Activated CD4-positive, CD25-positive, alpha-beta regulatory T cell treated with anti-CD3 and anti-CD28 coated beads, Interleukin-2, amount 50 U/mL, for 72 hours (primary cell): Measurements from ENCODE around the gene PHAX.
"Not testable (repeated sequence)": the region's sequence is repeated elsewhere in the genome, so short reads cannot be mapped to it uniquely, and the experiment has no call there.

Source experiments
- DNase-seq: peaks from one replicate; pipeline ENCODE4 v3.0.0; 2021

The PHAX gene

DNA sequence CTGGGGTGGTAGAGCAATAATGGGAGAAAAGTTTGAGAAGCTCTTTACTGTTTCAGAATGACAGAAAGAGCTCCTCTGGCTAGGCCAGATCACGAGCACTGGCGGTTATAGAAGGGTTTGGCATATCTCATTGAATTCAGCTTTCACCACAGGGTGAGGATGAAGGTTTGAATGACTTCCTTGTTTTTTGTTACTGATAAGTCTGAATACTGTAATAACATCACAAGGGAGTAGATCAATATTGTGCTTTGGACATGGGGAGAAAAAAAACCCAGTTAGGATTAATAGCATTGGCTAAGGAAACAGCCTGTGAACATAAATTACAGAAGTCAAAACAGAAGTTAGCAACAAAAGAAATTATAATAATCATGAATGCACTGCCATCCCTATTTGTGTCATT, 9.4 kb downstream of the PHAX start:
- no peak for DNase-seq

DNA sequence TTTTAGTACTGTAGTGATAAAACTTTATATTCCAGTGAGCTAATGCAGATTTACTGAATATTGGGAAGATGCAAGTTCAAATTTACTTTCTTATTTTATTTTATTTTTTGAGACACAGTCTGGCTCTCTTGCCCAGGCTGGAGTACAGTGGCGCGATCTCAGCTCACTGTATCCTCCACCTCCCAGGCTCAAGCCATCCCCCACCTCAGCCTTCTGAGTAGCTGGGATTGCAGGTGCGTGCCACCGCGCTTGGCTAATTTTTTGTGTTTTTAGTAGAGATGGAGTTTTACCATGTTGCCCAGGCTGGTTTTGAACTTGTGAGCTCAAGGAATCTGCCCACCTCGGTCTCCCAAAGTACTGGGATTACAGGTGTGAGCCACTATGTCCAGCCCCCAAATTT, 9.9 kb downstream of the PHAX start:
- DNase-seq, result no peak

DNA sequence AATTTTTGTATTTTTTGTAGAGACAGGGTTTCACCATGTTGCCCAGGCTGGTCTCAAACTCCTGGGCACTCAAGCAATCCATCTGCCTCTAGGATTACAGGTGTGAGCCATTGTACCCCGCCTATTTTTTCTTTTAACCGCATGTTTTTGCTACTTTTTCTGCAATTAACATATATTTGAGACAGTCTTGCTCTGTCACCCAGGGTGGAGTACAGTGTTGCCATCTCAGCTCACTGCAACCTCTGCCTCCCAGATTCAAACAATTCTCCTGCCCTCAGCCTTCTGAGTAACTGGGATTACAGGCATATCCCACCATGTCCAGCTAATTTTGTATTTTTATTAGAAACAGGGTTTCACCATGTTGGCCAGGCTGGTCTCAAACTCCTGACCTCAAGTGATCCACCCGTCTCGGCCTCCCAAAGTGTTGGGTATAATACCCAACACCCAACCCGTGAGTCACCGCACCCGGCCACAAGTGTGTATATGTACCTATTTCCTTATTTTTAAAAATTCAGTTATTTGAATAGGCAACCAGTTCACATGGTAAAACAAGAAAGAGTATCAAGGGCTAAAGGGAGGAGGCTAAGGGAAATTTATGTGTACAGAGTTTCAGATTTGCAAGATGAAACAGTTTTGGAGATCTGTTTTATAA, 13.3 kb downstream of the PHAX start:
- DNase-seq, result no peak

DNA sequence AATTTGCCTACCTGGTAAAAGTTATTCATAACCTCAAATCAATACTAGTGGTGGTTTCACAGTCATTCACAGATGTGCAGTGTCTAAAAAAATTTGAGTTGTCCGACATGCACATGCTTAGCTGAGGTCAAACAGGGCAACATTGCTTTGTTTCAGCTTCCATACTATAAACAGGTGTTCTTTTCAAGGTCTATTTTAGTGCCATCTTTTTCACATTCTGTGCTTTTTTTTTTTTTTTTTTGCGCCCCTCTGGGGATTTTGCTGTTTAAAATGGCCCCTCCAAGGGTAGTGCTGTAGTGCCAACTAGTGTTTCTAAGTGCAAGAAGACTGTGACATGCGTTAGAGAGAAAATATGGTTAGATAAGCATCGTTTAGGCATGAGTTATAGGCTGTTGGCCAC, 14.5 kb downstream of the PHAX start:
- DNase-seq, result no peak

DNA sequence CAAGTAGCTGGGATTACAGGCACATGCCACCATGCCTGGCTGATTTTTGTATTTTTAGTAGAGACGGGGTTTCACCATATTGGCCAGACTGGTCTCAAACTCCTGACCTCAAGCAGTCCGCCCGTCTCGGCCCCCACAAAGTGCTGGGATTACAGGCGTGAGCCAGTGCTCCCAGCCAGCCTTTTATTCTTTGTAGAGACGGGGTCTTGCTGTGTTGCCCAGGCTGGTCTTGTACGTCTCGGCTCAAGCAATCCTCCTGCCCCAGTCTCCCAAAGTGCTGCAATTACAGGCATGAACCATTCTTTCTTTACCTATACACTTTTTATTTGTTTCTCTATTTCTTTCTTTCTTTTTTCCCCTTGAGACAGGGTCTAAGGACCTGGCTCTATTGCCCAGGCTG, 16.9 kb downstream of the PHAX start:
- DNase-seq, result not testable (repeated sequence)

DNA sequence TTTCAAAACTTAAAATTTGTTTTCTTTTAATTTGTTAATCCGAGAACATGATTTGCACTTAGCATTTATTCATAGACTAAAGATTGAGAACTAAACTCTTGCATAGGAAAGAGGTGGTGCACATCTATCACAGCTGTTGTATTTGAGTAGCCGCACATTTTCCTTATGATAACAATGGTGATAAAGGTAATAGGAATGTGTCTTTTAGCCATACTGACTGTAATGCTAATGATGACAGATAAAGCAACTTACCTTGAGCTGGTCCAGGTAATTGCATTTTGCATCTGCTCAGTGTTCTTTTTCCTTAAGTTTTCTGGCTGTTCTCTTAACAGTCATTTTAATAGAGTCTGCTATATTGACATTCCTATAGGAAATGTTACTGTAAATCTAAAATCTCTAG, 19.0 kb downstream of the PHAX start:
- DNase-seq, result no peak

DNA sequence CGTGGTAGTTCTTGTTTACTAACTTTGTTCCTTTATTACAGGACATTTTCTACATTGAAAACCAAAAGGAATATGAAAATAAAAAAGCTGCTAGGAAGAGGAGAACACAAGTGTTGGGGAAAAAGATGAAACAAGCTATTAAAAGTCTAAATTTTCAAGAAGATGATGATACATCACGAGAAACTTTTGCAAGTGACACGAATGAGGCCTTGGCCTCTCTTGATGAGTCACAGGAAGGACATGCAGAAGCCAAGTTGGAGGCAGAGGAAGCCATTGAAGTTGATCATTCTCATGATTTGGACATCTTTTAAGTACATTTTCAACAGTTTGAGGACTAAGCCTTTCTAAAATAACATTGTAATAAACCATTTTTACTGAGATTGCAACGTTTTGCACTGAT, 23.8 kb downstream of the PHAX start:
- no peak for DNase-seq

DNA sequence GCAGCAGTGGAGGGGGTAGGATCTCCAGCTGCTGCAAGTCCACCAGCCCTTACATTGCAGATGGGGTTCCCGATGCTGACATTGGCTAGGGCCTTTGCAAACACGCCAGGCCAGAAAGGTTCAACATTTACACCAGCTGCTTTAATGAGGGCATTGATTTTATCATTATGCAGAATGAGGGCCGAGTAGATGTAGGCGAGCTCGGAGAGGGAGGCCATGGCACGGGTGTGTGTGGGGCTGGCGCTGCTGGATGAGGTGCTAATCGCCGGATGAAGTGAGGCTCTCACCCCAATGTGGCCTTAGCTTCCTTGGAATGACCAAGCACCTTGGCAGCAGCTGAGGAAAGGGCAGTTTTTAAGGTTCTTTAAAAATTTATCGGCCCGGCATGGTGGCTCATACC, 27.4 kb downstream of the PHAX start:
- no peak for DNase-seq

DNA sequence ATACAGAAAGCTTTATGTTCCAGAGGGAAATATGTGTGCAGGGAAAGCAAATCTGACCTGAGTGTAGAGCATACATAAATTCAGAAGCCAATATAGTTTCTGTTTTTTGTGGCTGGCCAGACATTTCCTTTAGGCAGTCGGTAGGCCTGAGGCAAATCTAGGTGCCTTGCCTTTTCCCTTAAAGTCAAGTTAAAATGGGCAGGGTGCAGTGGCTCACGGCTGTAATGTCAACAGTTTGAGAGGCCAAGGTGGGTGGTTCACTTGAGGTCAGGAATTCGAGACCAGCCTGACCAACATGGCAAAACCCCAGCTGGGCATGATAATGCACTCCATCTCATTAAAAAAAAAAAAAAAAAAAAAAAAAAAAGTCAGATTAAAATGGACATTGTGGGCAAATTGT, 31.2 kb downstream of the PHAX start:
- DNase-seq, result no peak

DNA sequence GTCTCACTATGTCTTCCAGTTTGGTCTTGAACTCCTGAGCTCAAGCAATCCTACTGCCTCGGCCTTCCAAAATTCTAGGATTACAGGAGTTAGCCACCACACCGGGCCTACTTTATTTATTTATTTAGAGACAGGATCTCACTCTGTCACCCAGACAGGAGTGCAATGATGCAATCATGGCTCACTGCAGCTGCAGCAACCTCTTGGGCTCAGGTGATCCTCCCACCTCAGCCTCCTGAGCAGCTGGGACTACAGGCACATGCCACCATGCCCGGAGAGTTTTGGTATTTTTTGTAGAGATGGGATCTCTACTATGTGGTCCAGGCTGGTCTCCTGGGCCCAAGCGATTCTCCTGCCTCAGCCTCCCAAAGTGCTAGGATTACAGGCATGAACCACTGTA, 32.8 kb downstream of the PHAX start:
- DNase-seq, result no peak

DNA sequence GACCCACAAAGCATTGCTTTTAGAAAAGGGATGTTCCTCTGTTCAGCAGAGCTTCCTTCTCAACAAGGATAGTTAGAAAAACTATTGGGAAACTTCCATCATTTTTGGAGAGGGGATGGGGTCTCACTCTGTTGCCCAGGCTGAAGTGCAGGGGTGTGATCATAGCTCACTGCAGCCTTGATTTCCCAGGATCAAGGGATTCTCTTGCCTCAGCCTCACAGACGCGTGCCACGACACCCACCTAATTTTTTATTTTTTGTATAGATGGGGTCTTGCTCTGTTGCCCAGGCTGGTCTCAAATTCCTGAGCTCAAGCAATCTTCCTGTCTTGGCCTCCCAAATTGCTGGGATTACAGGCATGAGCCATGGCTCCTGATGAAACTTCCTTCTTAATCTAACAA, 34.8 kb downstream of the PHAX start:
- DNase-seq, result no peak

DNA sequence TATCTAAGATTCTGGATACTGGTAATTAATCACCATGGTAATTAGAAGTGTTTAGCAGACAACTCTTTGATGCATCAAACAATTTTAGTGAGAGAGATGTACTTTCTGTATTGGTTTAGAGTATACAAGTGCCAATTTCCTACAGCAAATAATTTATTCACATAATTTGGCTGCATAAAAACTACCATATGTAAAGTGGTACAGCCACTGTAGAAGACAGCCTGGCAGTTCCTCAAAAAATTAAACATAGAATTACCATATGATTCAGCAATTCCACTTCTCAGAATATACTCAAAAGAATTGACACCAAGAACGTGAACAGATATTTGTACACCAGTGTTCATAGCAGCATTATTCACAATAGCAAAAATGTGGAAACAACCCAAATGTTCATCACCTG, 36.2 kb downstream of the PHAX start:
- DNase-seq, result no peak

DNA sequence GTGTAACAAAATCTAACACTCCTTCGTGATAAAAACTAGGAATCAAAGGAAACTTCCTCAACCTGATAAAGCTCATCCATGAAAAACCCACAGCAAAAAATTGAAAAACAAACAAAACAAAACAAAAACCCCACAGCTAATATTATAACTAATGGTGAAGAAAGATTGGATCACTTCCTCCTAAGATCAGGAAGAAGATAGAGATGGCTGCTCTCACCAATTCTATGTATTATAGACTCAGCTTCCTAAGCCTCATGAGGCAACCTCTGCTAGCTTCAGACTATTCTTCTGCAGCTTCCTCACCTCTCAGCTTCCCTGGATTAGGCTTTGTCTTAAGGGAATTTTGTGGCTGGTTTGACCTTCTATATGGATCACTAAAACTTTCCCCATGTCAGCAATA, 40.1 kb downstream of the PHAX start:
- no peak for DNase-seq

DNA sequence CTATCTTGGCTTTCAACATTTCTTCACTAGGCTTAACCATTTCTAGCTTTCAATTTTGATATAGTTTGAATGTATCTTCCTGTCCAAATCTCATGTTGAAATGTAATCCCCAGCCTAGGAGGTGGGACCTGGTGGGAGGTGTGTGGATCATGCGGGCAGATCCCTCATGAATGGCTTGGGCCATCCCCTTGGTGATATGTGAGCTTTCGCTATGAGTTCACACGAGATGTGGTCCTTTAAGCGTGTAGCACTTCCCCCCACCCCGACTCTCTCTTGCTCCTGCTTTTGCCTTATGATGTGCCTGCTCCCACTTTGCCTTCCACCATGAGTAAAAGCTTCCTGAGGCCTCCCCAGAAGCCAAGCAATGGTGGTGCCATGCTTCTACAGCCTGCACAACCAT, 40.6 kb downstream of the PHAX start:
- no peak for DNase-seq

DNA sequence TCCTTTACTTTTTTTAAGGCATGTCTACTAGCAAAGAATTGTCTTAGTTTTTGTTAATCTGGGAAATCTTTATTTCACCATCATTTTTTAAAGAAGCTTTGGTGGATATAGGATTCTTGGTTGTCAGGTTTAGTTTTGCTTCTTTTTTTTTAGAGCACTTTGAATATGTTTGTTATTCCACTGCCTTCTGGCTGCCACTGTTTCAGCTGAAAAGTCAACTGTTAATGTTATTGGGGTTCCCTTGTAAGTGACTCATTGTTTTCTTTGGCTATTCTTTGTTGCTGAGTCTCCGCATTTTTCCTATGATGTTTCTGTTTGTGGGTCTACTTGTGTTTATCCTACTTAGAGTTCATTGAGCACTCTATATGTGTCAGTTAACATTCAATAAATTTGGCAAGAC, 44.4 kb downstream of the PHAX start:
- no peak for DNase-seq

DNA sequence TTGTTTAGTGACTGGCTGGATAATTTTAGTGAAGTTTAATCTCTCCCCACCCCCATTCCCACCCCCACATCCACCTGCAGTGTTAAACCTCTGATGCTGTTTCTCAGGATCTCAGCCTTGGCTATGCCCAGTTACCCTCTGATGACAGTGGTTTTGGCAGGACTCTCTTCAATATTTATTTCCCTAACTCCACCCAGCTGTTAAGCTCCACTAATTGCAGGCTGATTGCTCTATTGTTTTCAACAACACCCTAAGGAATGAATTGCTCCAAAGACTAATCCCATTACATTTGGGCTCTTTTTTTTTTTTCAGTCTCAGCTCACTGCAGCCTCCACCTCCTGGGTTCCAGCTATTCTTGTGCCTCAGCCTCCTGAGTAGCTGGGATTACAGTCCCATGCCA, 46.3 kb downstream of the PHAX start:
- DNase-seq, result no peak

DNA sequence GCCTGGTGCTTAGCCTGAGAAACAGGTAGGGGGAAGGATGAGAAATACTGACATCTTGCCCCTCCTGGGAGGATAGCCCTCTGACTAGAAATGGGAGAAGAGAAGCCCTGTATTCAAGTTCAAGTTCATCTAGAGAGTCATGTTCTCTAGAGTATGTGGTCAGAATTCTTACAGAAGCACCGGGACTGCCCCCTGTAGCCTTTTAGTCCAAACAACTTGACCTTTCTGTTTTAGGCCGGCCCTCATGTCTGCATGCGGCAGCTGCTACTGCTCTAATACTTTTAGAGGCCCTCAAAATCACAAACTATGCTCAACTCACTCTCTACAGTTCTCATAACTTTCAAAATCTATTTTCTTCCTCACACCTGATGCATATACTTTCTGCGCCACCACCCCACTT, 47.7 kb downstream of the PHAX start:
- no peak for DNase-seq

DNA sequence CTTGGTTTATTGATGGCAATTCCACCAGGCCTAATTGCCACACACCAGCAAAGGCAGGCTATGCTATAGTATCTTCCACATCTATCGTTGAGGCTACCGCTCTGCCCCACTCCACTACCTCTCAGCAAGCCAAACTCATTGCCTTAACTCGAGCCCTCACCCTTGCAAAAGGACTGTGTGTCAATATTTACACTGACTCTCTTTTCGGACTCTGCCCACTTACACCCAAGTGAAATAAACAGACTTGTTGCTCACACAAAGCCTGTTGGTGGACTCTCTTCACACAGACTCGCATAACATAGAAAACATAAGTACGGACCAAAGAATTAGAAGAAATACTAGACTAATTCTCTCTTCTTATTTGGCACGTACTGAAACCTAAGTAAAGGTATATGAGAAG, 48.3 kb downstream of the PHAX start:
- not testable (repeated sequence) for DNase-seq

DNA sequence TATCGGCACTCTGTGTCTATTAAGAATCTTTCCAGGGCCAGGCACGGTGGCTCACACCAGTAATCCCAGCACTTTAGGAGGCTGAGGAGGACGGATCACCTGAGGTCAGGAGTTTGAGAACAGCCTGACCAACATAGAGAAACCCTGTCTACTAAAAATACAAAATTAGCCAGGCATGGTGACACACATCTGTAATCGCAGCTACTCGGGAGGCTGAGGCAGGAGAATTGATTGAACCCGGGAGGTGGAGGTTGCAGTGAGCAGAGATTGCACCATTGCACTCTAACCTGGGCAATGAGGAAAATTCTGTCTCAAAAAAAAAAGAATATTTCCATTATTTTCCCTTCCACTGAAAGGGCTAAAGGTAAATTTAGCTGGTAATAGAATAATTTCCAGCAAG, 49.0 kb downstream of the PHAX start:
- not testable (repeated sequence) for DNase-seq

DNA sequence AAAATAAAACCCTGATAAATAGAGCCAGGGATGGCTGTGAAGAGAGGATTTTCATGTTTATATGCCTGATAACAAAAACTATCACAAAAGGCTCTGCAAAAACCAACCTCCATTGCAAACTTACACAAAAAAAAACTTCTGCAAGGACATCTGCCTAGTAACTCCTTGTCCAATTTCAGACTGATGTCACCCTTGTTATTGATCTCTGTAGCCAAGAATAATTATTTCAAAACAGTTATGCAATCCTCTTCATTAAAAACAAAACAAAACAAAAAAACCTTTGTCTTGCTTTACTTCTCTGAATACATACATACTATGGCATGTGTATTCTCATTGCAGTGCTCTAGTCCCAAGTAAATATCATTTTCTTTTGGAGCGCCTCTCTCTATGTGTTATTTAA, 49.7 kb downstream of the PHAX start:
- no peak for DNase-seq

DNA sequence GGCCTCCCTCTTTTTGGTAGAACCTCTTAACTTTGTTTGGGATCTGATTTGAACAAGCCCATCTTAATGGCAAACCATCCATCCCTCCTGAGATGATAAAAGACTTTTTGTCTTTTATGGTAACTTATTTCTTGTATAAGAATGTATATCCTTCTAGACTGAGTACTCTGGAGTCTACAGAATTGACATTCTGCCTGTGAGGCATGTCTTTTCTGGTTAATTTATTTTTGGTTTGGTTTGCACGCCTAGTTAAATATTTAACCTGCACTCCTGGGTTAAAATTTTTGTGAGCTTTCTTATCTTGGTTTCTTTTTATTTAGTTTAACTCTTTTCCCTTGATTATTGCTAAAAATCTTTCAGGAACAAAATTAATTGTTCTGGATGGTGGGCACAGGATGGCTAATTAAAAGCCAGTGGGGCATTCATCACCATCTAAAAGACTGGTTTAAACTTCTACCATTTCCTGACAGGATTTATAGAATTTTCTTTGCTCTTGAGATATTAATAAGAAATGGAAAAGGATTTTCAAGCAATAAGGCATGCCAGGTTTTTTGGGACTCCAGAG, 50.3 kb downstream of the PHAX start:
- no peak for DNase-seq

DNA sequence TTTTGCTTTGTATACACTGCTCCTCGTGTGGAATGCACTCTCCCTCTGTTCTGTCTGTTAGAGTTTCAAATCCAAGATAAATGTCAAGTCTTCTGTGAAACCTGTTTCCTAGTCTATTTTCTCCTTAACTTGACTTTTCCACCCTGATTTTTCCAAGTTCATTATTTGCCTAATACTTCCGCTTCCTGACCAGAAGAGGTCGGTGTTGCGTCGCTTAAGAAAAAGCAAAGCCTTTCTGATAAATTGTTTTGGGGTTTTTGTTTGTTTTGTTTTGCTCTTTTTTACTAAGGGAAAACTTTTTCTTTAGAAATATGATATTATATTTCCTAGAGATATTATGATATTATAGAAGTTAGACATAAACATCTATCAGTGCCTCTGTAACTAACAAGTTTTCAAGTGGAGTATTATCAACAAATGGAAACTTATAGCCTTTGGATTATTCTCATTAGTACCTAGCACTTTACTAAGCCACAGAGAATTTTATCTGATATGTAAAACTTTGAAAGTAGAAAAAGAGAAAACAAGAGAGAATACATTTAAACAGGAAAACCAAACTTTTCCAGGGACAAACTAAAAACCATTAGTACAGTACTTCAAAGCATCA, 55.8 kb downstream of the PHAX start:
- DNase-seq, result no peak

DNA sequence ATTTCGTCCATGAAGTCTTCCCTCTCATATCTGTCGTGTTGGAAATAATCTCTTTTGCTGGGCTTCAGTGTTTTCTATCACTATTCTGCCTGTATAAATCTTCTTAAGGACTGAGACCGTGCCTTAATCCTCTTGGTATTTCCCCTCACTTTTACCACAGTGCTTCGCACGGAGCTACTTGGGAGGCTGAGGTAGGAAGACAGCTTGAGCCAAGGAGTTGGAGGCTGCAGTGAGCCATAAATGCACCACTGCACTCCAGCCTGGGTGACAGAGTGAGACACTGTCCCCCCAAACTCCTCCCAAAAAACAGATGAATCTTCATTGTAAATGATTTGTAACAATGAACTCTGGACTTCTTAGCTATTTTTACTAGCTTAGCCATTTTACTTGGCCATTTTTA, 57.8 kb downstream of the PHAX start:
- no peak for DNase-seq

DNA sequence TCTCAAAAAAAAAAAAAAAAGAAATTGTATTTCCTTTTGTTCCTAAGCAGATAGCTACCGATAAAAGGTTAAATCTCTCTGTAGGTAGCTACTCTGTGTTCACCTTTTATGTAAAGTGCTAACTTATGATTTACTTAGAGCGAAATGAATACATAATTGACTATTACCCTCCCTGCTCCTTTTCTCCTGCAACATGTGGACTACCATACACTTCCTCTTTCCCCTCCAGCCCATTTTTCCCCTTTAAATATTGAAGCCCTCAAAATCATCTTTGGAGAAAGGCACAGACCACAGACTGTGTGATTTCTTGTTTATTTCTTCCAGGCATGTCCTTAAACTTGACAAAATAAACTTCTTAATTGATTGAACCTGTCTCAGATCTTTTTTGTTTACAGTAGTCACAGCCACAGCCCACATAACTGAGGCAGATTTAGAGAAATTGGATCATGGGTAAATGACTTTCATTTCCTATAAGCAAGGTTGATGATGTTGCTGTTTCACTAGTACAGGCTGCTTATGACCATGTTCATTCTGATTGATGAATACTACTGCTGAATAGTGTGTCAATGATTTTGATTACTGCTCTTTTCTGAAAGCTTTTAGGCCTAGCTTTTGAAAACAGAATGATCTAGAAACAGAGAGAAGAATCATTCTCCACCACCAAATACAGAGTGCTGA, 59.2 kb downstream of the PHAX start:
- DNase-seq, result no peak

DNA sequence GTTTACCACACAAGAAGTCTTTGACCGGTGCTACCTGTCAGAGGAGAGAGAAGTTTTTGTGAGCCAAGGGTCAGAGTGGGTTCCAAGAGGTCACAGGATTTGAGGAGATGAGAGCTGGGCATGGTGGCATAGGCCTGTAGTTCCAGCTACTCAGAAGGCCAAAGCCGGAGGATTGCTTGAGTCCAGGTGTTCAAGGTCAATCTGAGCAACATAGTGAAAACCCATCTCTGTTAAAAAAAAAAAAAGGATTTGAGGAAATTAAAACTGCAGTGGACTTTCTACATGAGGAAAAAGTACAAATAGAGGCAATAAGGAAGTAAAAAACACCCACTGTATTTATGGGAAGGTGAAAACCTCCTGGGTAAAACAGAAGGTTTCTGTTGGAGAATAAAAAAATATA, 63.8 kb downstream of the PHAX start:
- no peak for DNase-seq
